ENCODE results near the gene PSD2.

DNA sequence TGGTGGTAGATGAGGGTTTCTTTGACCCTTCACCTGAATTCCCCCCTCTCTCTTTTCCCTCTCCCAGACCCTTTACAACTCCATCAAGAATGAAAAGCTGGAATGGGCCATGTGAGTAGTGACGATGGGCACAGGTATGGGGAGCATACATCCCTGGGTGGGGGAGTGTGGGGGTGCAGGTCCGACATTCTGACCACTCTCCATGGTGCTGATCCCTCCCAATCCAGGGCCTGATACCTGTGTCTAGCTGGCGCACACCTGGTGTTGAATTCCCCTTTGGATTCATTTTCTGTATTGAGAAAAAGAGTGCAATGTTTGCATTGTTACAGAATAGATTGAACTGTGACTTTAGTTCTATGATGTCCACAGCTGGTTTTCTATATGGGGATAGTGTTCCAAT, 40.0 kb downstream of the PSD2 start:
- TF ChIP-seq SMC3 (IDR thresholded peaks at IDR 0.05; ENCODE audit: low read length) (no peak), YEATS2 (CRISPR knock-in tag; IDR thresholded peaks at IDR 0.05; ENCODE audit: borderline replicate concordance) (no peak), EZH2 (conservative IDR thresholded peaks at IDR 0.05; ENCODE audit: low read depth, low read length) (no peak)
- TF ChIP-seq, protein P1, sequence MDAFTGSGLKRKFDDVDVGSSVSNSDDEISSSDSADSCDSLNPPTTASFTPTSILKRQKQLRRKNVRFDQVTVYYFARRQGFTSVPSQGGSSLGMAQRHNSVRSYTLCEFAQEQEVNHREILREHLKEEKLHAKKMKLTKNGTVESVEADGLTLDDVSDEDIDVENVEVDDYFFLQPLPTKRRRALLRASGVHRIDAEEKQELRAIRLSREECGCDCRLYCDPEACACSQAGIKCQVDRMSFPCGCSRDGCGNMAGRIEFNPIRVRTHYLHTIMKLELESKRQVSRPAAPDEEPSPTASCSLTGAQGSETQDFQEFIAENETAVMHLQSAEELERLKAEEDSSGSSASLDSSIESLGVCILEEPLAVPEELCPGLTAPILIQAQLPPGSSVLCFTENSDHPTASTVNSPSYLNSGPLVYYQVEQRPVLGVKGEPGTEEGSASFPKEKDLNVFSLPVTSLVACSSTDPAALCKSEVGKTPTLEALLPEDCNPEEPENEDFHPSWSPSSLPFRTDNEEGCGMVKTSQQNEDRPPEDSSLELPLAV (CRISPR knock-in tag; conservative IDR thresholded peaks at IDR 0.05; ENCODE audit: low read depth), result no peak

Measured in HepG2 (cell line).